HCT116 (cell line): ENCODE measurements around the gene CEP112. TPM values are rescaled to one million over a fixed set of nuclear protein-coding genes. Genes with fewer than 3 reads are reported as not detected.

Experiments used
- ATAC-seq: fragments of 200-7000 bp; cut with Tn5 transposase; 2 replicates; pipeline ENCODE4 v1.9.1; 2020; ENCODE audit warnings: mild to moderate bottlenecking, moderate library complexity
- BruUV-seq: library from RNA; stranded (reverse); fragments of 400-500 nt; replicated peaks from 2 replicates; lab custom pipeline; 2021; lab: Mats Ljungman, UMichigan
- CTCF ChIA-PET: fragments of 300-600 bp; sonication (Branson Sonifier 250); formaldehyde crosslinking; loops from one replicate; lab custom pipeline; 2021; ENCODE audit warnings: antibody characterized with exemption; lab: Charles Lee
- POLR2A ChIA-PET: fragments of 300-600, 350-600 bp; sonication (Branson Sonifier 250); formaldehyde crosslinking; loops from one replicate; lab custom pipeline; 2021; ENCODE audit warnings: antibody characterized with exemption; lab: Charles Lee
- RAD21 ChIA-PET, 2 experiments: fragments of 300-600 bp; sonication (Branson Sonifier 250); formaldehyde crosslinking; loops; one replicate each; lab custom pipeline; 2023; ENCODE audit warnings: low total read pairs in 2 of 2; ENCODE audit not compliant: uncharacterized antibody in 2 of 2, unreplicated experiment in 2 of 2, low non-redundant PET in 1 of 2; lab: Charles Lee
- DNase-seq: peaks from one replicate; pipeline ENCODE4 v3.0.0-alpha.2; 2010; ENCODE audit warnings: low read depth, low spot score
- H2AFZ ChIP-seq: fragments of 200-600 bp; shearing (Covaris generic), sonication (generic); 2 replicates; pipeline ENCODE4 v1.6.1; 2017; ENCODE audit warnings: low read depth, mixed run types, mixed read lengths, antibody characterized with exemption, low read length; ENCODE audit not compliant: poor library complexity, severe bottlenecking
- H3K27ac ChIP-seq: 2 replicates; pipeline ENCODE4 v1.5.1; 2012; ENCODE audit warnings: low read depth, low read length
- H3K27me3 ChIP-seq: fragments of 200-600 bp; sonication (generic); 2 replicates; pipeline ENCODE4 v1.6.1; 2016; ENCODE audit warnings: mixed run types, low read length, mixed read lengths; ENCODE audit not compliant: insufficient read depth
- H3K36me3 ChIP-seq, 2 experiments: fragments of 200-500 bp in 1 of 2; fragments of 200-600 bp in 1 of 2; sonication (Bioruptor generic) in 1 of 2; sonication (generic) in 1 of 2; 2 replicates each; pipeline versions ENCODE4 v1.5.1 to v1.6.1; 2014 to 2016; ENCODE audit warnings: low read length in 2 of 2, inconsistent platforms in 1 of 2, mixed read lengths in 1 of 2, mixed run types in 1 of 2; ENCODE audit not compliant: insufficient read depth in 2 of 2, control insufficient read depth in 1 of 2
- H3K4me1 ChIP-seq, 2 experiments: fragments of 200-600 bp in 1 of 2; sonication (generic) in 1 of 2; 2 replicates each; pipeline versions ENCODE4 v1.5.1 to v1.6.1; 2012 to 2017; ENCODE audit warnings: low read length in 2 of 2, inconsistent platforms in 1 of 2, mild to moderate bottlenecking in 1 of 2, mixed read lengths in 1 of 2, mixed run types in 1 of 2, moderate library complexity in 1 of 2; ENCODE audit not compliant: insufficient read depth in 2 of 2, control insufficient read depth in 1 of 2
- H3K4me2 ChIP-seq: fragments of 200-600 bp; sonication (generic); 2 replicates; pipeline ENCODE4 v1.6.1; 2017; ENCODE audit warnings: mixed run types, low read length, mixed read lengths
- H3K4me3 ChIP-seq, 2 experiments: fragments of 200-600 bp in 1 of 2; sonication (generic) in 1 of 2; replicated peaks in 1 of 2; 2 replicates each; pipeline ENCODE4 v1.5.1; 2011 to 2016; ENCODE audit warnings: low read length in 2 of 2, control low read depth in 1 of 2, low read depth in 1 of 2, mild to moderate bottlenecking in 1 of 2, mixed read lengths in 1 of 2, mixed run types in 1 of 2
- H3K79me2 ChIP-seq: fragments of 200-600 bp; sonication (generic); 2 replicates; pipeline ENCODE4 v1.6.1; 2017; ENCODE audit warnings: mild to moderate bottlenecking, mixed run types, low read length, moderate library complexity, mixed read lengths; ENCODE audit not compliant: insufficient read depth
- H3K9ac ChIP-seq: fragments of 200-600 bp; sonication (generic); 2 replicates; pipeline ENCODE4 v1.6.1; 2016; ENCODE audit warnings: low read length, mixed read lengths
- H3K9me2 ChIP-seq: fragments of 200-600 bp; sonication (generic), shearing (Covaris generic); 2 replicates; pipeline ENCODE4 v1.6.1; 2017; ENCODE audit warnings: mixed run types, mild to moderate bottlenecking, moderate library complexity; ENCODE audit not compliant: insufficient read depth
- H3K9me3 ChIP-seq, 2 experiments: fragments of 200-500 bp in 1 of 2; fragments of 200-600 bp in 1 of 2; sonication (Bioruptor generic) in 1 of 2; sonication (generic) in 1 of 2; 2 replicates each; pipeline ENCODE4 v1.6.1; 2014 to 2017; ENCODE audit warnings: low read length in 2 of 2, mixed read lengths in 2 of 2, inconsistent platforms in 1 of 2, low read depth in 1 of 2, mild to moderate bottlenecking in 1 of 2, mixed run types in 1 of 2, moderate library complexity in 1 of 2; ENCODE audit not compliant: control insufficient read depth in 1 of 2, insufficient read depth in 1 of 2
- H4K20me1 ChIP-seq: fragments of 200-600 bp; sonication (generic), shearing (Covaris generic); 2 replicates; pipeline ENCODE4 v1.6.1; 2017; ENCODE audit warnings: mixed run types, mild to moderate bottlenecking, moderate library complexity; ENCODE audit not compliant: insufficient read depth
- ATF3 ChIP-seq: IDR thresholded peaks from 2 replicates; pipeline ENCODE4 v1.6.1; 2012
- CTCF ChIP-seq, 3 experiments: fragments of 200-600 bp in 1 of 3; sonication (generic) in 1 of 3; IDR thresholded peaks in 2 of 3; conservative IDR thresholded peaks in 1 of 3; 2 replicates each; pipeline ENCODE4 v1.5.1; 2012 to 2017; ENCODE audit warnings: low read depth in 2 of 3, low read length in 2 of 3, antibody characterized with exemption in 1 of 3, borderline replicate concordance in 1 of 3, control low read depth in 1 of 3, mild to moderate bottlenecking in 1 of 3, mixed read lengths in 1 of 3, mixed run types in 1 of 3, moderate library complexity in 1 of 3; ENCODE audit not compliant: insufficient read depth in 1 of 3
- EGR1 ChIP-seq: IDR thresholded peaks from 2 replicates; pipeline ENCODE4 v1.6.1; 2012; ENCODE audit warnings: low read depth
- ELF1 ChIP-seq: IDR thresholded peaks from 2 replicates; pipeline ENCODE4 v1.6.1; 2012; ENCODE audit warnings: low read depth, borderline replicate concordance
- EZH2 ChIP-seq: fragments of 200-600 bp; sonication (generic); IDR thresholded peaks from 2 replicates; pipeline ENCODE4 v1.6.1; 2017; ENCODE audit warnings: antibody characterized with exemption, mixed run types
- EZH2phosphoT487 ChIP-seq: fragments of 200-600 bp; IDR thresholded peaks from 2 replicates; pipeline ENCODE4 v1.6.1; 2018; ENCODE audit warnings: antibody characterized with exemption, borderline replicate concordance
- FOSL1 ChIP-seq: IDR thresholded peaks from 2 replicates; pipeline ENCODE4 v1.6.1; 2012; ENCODE audit warnings: low read depth
- JUND ChIP-seq: IDR thresholded peaks from 2 replicates; pipeline ENCODE4 v1.6.1; 2012
- POLR2A ChIP-seq: IDR thresholded peaks from 2 replicates; pipeline ENCODE4 v1.7.0; 2011; ENCODE audit warnings: borderline replicate concordance; ENCODE audit not compliant: insufficient read depth, insufficient read length; ENCODE audit errors: extremely low read depth
- POLR2AphosphoS5 ChIP-seq: IDR thresholded peaks from 2 replicates; pipeline ENCODE4 v1.6.1; 2011; ENCODE audit warnings: mild to moderate bottlenecking, low read depth, low read length, moderate library complexity
- RAD21 ChIP-seq: IDR thresholded peaks from 2 replicates; pipeline ENCODE4 v1.6.1; 2012; ENCODE audit warnings: low read depth, mild to moderate bottlenecking
- SIN3A ChIP-seq: IDR thresholded peaks from 2 replicates; pipeline ENCODE4 v1.6.1; 2012; ENCODE audit warnings: low read depth
- SRF ChIP-seq: IDR thresholded peaks from 2 replicates; pipeline ENCODE4 v1.6.1; 2012; ENCODE audit warnings: low read depth
- ZFX ChIP-seq: fragments of 450-650 bp; IDR thresholded peaks from 2 replicates; pipeline ENCODE4 v1.6.1; 2017
- ZNF274 ChIP-seq: fragments of 200-500 bp; sonication (Bioruptor generic); IDR thresholded peaks from 2 replicates; pipeline ENCODE4 v1.6.1; 2014; ENCODE audit warnings: mild to moderate bottlenecking, low read depth, low read length, inconsistent platforms
- intact Hi-C: fragments of 100-400 bp; cut with micrococcal nuclease; formaldehyde crosslinking; loops from 2 replicates; pipeline ENCODE4 v1.10.0; 2022
- total RNA-seq: library from RNA; stranded (reverse); gene quantifications from one replicate; pipeline ENCODE4 v1.2.1, GENCODE V29; 2021; ENCODE audit not compliant: unreplicated experiment
- TF ChIP-seq, protein P1 (sequence below): IDR thresholded peaks from 2 replicates; pipeline ENCODE4 v1.6.1; 2012; ENCODE audit warnings: low read depth
- TF ChIP-seq, protein P2 (sequence below): IDR thresholded peaks from 2 replicates; pipeline ENCODE4 v1.6.1; 2012

Gene CEP112
- total RNA-seq, 1 experiment from 2014 or later, result 10.9 TPM

GRCh38 chr17:65990593-65990992, 201.3 kb downstream of the CEP112 start:
- Histone ChIP-seq H3K9ac (no peak overlapping the region), H3K9me3 (peaks cover 0 to 12% of the 10 kb centered on the region in 2 experiments; a peak in 1 of 4 replicates), H3K4me3 (no peak overlapping the region), H3K36me3 (no peaks in the 10 kb centered on the region), H4K20me1 (no peaks in the 10 kb centered on the region), H3K4me2 (no peak overlapping the region), H3K27ac (no peak overlapping the region), H3K79me2 (no peaks in the 10 kb centered on the region), H3K9me2 (no peaks in the 10 kb centered on the region), H3K27me3 (no peaks in the 10 kb centered on the region), H3K4me1 (no peaks in the 10 kb centered on the region), H2AFZ (no peak overlapping the region)
- ChIA-PET RAD21 (no interaction called here), POLR2A (no interaction called here), CTCF (interaction anchor here (1.5 kb wide), 1 partner anchor 759 kb away, joined by 5 read pairs; no protein-coding TSS in a partner anchor)
- ATAC-seq, result no peak
- no peak for TF ChIP-seq EGR1
- TF ChIP-seq EZH2, result no peak
- TF ChIP-seq ATF3, result no peak
- no peak for TF ChIP-seq SRF
- TF ChIP-seq ZNF274, result no peak
- TF ChIP-seq, protein P1, sequence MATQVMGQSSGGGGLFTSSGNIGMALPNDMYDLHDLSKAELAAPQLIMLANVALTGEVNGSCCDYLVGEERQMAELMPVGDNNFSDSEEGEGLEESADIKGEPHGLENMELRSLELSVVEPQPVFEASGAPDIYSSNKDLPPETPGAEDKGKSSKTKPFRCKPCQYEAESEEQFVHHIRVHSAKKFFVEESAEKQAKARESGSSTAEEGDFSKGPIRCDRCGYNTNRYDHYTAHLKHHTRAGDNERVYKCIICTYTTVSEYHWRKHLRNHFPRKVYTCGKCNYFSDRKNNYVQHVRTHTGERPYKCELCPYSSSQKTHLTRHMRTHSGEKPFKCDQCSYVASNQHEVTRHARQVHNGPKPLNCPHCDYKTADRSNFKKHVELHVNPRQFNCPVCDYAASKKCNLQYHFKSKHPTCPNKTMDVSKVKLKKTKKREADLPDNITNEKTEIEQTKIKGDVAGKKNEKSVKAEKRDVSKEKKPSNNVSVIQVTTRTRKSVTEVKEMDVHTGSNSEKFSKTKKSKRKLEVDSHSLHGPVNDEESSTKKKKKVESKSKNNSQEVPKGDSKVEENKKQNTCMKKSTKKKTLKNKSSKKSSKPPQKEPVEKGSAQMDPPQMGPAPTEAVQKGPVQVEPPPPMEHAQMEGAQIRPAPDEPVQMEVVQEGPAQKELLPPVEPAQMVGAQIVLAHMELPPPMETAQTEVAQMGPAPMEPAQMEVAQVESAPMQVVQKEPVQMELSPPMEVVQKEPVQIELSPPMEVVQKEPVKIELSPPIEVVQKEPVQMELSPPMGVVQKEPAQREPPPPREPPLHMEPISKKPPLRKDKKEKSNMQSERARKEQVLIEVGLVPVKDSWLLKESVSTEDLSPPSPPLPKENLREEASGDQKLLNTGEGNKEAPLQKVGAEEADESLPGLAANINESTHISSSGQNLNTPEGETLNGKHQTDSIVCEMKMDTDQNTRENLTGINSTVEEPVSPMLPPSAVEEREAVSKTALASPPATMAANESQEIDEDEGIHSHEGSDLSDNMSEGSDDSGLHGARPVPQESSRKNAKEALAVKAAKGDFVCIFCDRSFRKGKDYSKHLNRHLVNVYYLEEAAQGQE, result no peak
- no peak for TF ChIP-seq ZFX
- no peak for TF ChIP-seq EZH2phosphoT487
- TF ChIP-seq FOSL1, result no peak
- TF ChIP-seq POLR2AphosphoS5, result no peak
- TF ChIP-seq CTCF (IDR thresholded peaks at IDR 0.05 in 2 of 3, conservative IDR thresholded peaks at IDR 0.05 in 1 of 3; ENCODE audit: borderline replicate concordance in 1 of 3, insufficient read depth in 1 of 3, low read depth in 2 of 3, low read length in 2 of 3), result no peak
- TF ChIP-seq RAD21, result no peak
- TF ChIP-seq JUND, result no peak
- no peak for TF ChIP-seq SIN3A
- TF ChIP-seq POLR2A, result no peak
- TF ChIP-seq, protein P2, sequence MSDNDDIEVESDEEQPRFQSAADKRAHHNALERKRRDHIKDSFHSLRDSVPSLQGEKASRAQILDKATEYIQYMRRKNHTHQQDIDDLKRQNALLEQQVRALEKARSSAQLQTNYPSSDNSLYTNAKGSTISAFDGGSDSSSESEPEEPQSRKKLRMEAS, result no peak
- no peak for TF ChIP-seq ELF1
- no peak for DNase-seq
- intact Hi-C loops, result no loop called here
- no TSS peak for BruUV-seq
